GM23338 (cell line): ENCODE measurements around the gene KDM4C. TPM values are rescaled to one million over a fixed set of nuclear protein-coding genes. Genes with fewer than 3 reads are reported as not detected.

ENCODE experiments used
- ATAC-seq: fragments of 200-7000 bp; cut with Tn5 transposase; 3 replicates; pipeline ENCODE4 v1.9.1; 2020
- DNase-seq: peaks from one replicate; pipeline ENCODE4 v3.0.0-alpha.2; 2015; ENCODE audit warnings: low spot score
- H2AFZ ChIP-seq: fragments of 200-600 bp; sonication (generic); 2 replicates; pipeline ENCODE4 v1.8.0; 2016; ENCODE audit warnings: antibody characterized with exemption, mild to moderate bottlenecking, moderate library complexity
- H3F3A ChIP-seq: fragments of 200-600 bp; sonication (generic); replicated peaks from 2 replicates; pipeline ENCODE4 v1.8.0; 2017; ENCODE audit warnings: antibody characterized with exemption, mixed run types, low read depth
- H3K27ac ChIP-seq: fragments of 200-600 bp; sonication (generic); 2 replicates; pipeline ENCODE4 v1.6.1; 2016; ENCODE audit warnings: low read depth
- H3K27me3 ChIP-seq: fragments of 200-600 bp; sonication (generic); 2 replicates; pipeline ENCODE4 v1.8.0; 2016; ENCODE audit warnings: mild to moderate bottlenecking, mixed run types, moderate library complexity; ENCODE audit not compliant: insufficient read depth
- H3K36me3 ChIP-seq: fragments of 200-600 bp; sonication (generic); 2 replicates; pipeline ENCODE4 v1.8.0; 2016; ENCODE audit warnings: mild to moderate bottlenecking; ENCODE audit not compliant: insufficient read depth
- H3K4me1 ChIP-seq: fragments of 200-600 bp; sonication (generic); 2 replicates; pipeline ENCODE4 v1.8.0; 2016; ENCODE audit warnings: mild to moderate bottlenecking, moderate library complexity; ENCODE audit not compliant: insufficient read depth
- H3K4me2 ChIP-seq: fragments of 200-600 bp; sonication (generic); 2 replicates; pipeline ENCODE4 v1.7.1; 2017; ENCODE audit warnings: mixed run types
- H3K4me3 ChIP-seq: fragments of 200-600 bp; sonication (generic); 2 replicates; pipeline ENCODE4 v1.6.1; 2016; ENCODE audit warnings: mixed run types
- H3K79me2 ChIP-seq: fragments of 200-600 bp; sonication (generic); replicated peaks from 2 replicates; pipeline ENCODE4 v1.8.0; 2017; ENCODE audit warnings: mild to moderate bottlenecking; ENCODE audit not compliant: insufficient read depth
- H3K9me2 ChIP-seq: fragments of 200-600 bp; sonication (generic); 2 replicates; pipeline ENCODE4 v1.8.0; 2017; ENCODE audit not compliant: insufficient read depth
- H4K20me1 ChIP-seq: fragments of 200-600 bp; sonication (generic); replicated peaks from 2 replicates; pipeline ENCODE4 v1.8.0; 2017; ENCODE audit warnings: mild to moderate bottlenecking; ENCODE audit not compliant: insufficient read depth
- H3K27ac Mint-ChIP-seq: 2 replicates; pipeline ENCODE4 v1.8.0; 2020; ENCODE audit warnings: inconsistent platforms, mild to moderate bottlenecking, moderate library complexity, mixed read lengths
- H3K27me3 Mint-ChIP-seq: 3 replicates; pipeline ENCODE4 v1.8.0; 2022; ENCODE audit warnings: low read depth, mild to moderate bottlenecking, moderate library complexity, mixed read lengths, inconsistent platforms; ENCODE audit not compliant: insufficient read depth, poor library complexity
- H3K36me3 Mint-ChIP-seq: 3 replicates; pipeline ENCODE4 v1.8.0; 2021; ENCODE audit warnings: low read depth, mild to moderate bottlenecking, inconsistent platforms, moderate library complexity, mixed read lengths
- H3K4me1 Mint-ChIP-seq: 3 replicates; pipeline ENCODE4 v1.8.0; 2020; ENCODE audit warnings: mild to moderate bottlenecking, inconsistent platforms, mixed read lengths
- H3K4me3 Mint-ChIP-seq: 3 replicates; pipeline ENCODE4 v1.8.0; 2021; ENCODE audit warnings: moderate library complexity, mild to moderate bottlenecking, inconsistent platforms, mixed read lengths
- H3K9me3 Mint-ChIP-seq: 3 replicates; pipeline ENCODE4 v1.8.0; 2020; ENCODE audit warnings: moderate library complexity, mild to moderate bottlenecking, inconsistent platforms, mixed read lengths
- CREB1 ChIP-seq: fragments of 250-450 bp; sonication (Bioruptor Pico); IDR thresholded peaks from 2 replicates; pipeline ENCODE4 v1.5.0; 2020; ENCODE audit warnings: low read depth, mild to moderate bottlenecking, moderate library complexity
- CTCF ChIP-seq, 2 experiments: fragments of 200-600 bp in 1 of 2; sonication (generic) in 1 of 2; conservative IDR thresholded peaks; 2 replicates each; pipeline versions ENCODE4 v1.5.1 to v1.6.1; 2016 to 2017; ENCODE audit warnings: antibody characterized with exemption in 2 of 2, low read depth in 2 of 2, mild to moderate bottlenecking in 2 of 2, moderate library complexity in 1 of 2
- ETS1 ChIP-seq: IDR thresholded peaks from 2 replicates; pipeline ENCODE4 v1.6.1; 2016; ENCODE audit warnings: antibody characterized with exemption
- EZH2 ChIP-seq: fragments of 200-600 bp; sonication (generic); IDR thresholded peaks from one replicate; pipeline ENCODE4 v1.8.0; 2017; ENCODE audit warnings: antibody characterized with exemption, mild to moderate bottlenecking, low read depth; ENCODE audit not compliant: unreplicated experiment
- EZH2phosphoT487 ChIP-seq: fragments of 200-600 bp; sonication (generic); IDR thresholded peaks from one replicate; pipeline ENCODE4 v1.8.1; 2018; ENCODE audit warnings: antibody characterized with exemption; ENCODE audit not compliant: unreplicated experiment
- JUNB ChIP-seq: IDR thresholded peaks from one replicate; pipeline ENCODE4 v1.6.1; 2016; ENCODE audit warnings: antibody characterized with exemption; ENCODE audit not compliant: unreplicated experiment
- NANOG ChIP-seq: IDR thresholded peaks from 2 replicates; pipeline ENCODE4 v1.6.1; 2016; ENCODE audit warnings: antibody characterized with exemption, borderline replicate concordance
- POLR2AphosphoS5 ChIP-seq: IDR thresholded peaks from 2 replicates; pipeline ENCODE4 v1.6.1; 2016; ENCODE audit warnings: antibody characterized with exemption, low read depth
- REST ChIP-seq: IDR thresholded peaks from one replicate; pipeline ENCODE4 v1.6.1; 2018; ENCODE audit warnings: antibody characterized with exemption; ENCODE audit not compliant: unreplicated experiment
- STAT1 ChIP-seq: IDR thresholded peaks from one replicate; pipeline ENCODE4 v1.6.1; 2016; ENCODE audit warnings: antibody characterized with exemption; ENCODE audit not compliant: unreplicated experiment
- ZNF114 ChIP-seq: fragments of 250-450 bp; sonication (Bioruptor Pico); IDR thresholded peaks from 2 replicates; pipeline ENCODE4 v1.5.0; 2020; ENCODE audit warnings: mild to moderate bottlenecking, moderate library complexity
- ZNF331 ChIP-seq: fragments of 250-450 bp; sonication (Bioruptor Pico); IDR thresholded peaks from 2 replicates; pipeline ENCODE4 v1.5.0; 2020; ENCODE audit warnings: low read depth, mild to moderate bottlenecking, moderate library complexity
- ZNF462 ChIP-seq: fragments of 250-450 bp; sonication (Bioruptor Pico); IDR thresholded peaks from 2 replicates; pipeline ENCODE4 v1.5.0; 2020; ENCODE audit warnings: mild to moderate bottlenecking, moderate library complexity
- polyA plus RNA-seq: library from polyadenylated mRNA; unstranded; fragments of >200 nt; fragmentation: Nextera tagmentation; extraction: Ambion mirVana; gene quantifications from 2 replicates; pipeline ENCODE4 v1.2.1, GENCODE V29; 2016
- total RNA-seq: library from RNA; depleted of rRNA; stranded (reverse); fragments of >200 nt; shearing (Covaris generic); gene quantifications from 2 replicates; pipeline ENCODE4 v1.2.3, GENCODE V29; 2014

KDM4C gene
- total and polyA plus RNA-seq, 2 experiments from 2014 or later = 12.0 to 43.8 TPM

GRCh38 chr9:7143645-7144200 is 385.9 kb downstream of the KDM4C start:
- Mint-ChIP-seq H3K27me3 (peaks cover 4% of the 10 kb centered on the region), H3K9me3 (no peaks in the 10 kb centered on the region), H3K36me3 (peaks cover 4% of the 10 kb centered on the region; the same call in 1 of the 3 replicates), H3K27ac (peak overlapping the region; percentile 56; the same call in 1 of the 2 replicates), H3K4me1 (peaks cover 3% of the 10 kb centered on the region; the same call in 2 of the 3 replicates), H3K4me3 (no peak overlapping the region)
- TF ChIP-seq JUNB (no peak), STAT1 (no peak), ZNF331 (CRISPR knock-in tag) (no peak), EZH2phosphoT487 (no peak), CTCF (conservative IDR thresholded peaks at IDR 0.05; ENCODE audit: low read depth in 2 of 2) (no peak), ETS1 (no peak), REST (no peak), ZNF114 (CRISPR knock-in tag) (no peak), NANOG (no peak), EZH2 (no peak), ZNF462 (CRISPR knock-in tag) (no peak), CREB1 (CRISPR knock-in tag) (no peak), POLR2AphosphoS5 (no peak)
- H3K4me1 ChIP-seq = no peaks in the 10 kb centered on the region
- DNase-seq (no peak), ATAC-seq (no peak)
- no peaks in the 10 kb centered on the region for H3K27me3 ChIP-seq
- no peaks in the 10 kb centered on the region for H3K36me3 ChIP-seq
- H3K4me2 ChIP-seq = no peak overlapping the region
- no peaks in the 10 kb centered on the region for H3K79me2 ChIP-seq
- H3K9me2 ChIP-seq = no peaks in the 10 kb centered on the region
- no peak overlapping the region for H3K27ac ChIP-seq
- H3K4me3 ChIP-seq = no peak overlapping the region
- no peaks in the 10 kb centered on the region for H3F3A ChIP-seq
- no peak overlapping the region for H2AFZ ChIP-seq
- no peaks in the 10 kb centered on the region; the same call in 1 of the 2 replicates for H4K20me1 ChIP-seq
